Liver (tissue), 9 donors: ENCODE measurements around the gene PDE10A. TPM values are rescaled to one million over a fixed set of nuclear protein-coding genes. Genes with fewer than 3 reads are reported as not detected.

Experiments used
- DNase-seq: peaks from one replicate; pipeline ENCODE4 v3.0.0-alpha.2; 2017; ENCODE audit warnings: low spot score
- H3K27ac ChIP-seq, 2 donors: one replicate each; pipeline ENCODE4 v1.7.0; 2013; ENCODE audit warnings: inconsistent platforms in 2 of 2, low read length in 2 of 2, control low read depth in 1 of 2, low read depth in 1 of 2, mild to moderate bottlenecking in 1 of 2
- H3K27me3 ChIP-seq, 4 donors: one replicate each; pipeline versions ENCODE4 v1.6.1 to v1.7.0; 2013; ENCODE audit warnings: low read length in 3 of 4, inconsistent platforms in 1 of 4, mild to moderate bottlenecking in 1 of 4, moderate library complexity in 1 of 4; ENCODE audit not compliant: control insufficient read depth in 4 of 4, insufficient read depth in 4 of 4
- H3K36me3 ChIP-seq, 4 donors: one replicate each; pipeline versions ENCODE4 v1.6.1 to v1.7.0; 2013; ENCODE audit warnings: low read length in 3 of 4, mild to moderate bottlenecking in 3 of 4, low read depth in 1 of 4, moderate library complexity in 1 of 4; ENCODE audit not compliant: control insufficient read depth in 4 of 4, insufficient read depth in 3 of 4
- H3K4me1 ChIP-seq, 4 donors: one replicate each; pipeline versions ENCODE4 v1.6.1 to v1.7.0; 2013; ENCODE audit warnings: low read length in 3 of 4, mild to moderate bottlenecking in 3 of 4, moderate library complexity in 1 of 4; ENCODE audit not compliant: control insufficient read depth in 4 of 4, insufficient read depth in 4 of 4
- H3K4me3 ChIP-seq, 3 donors: one replicate each; pipeline versions ENCODE4 v1.6.1 to v1.7.0; 2013; ENCODE audit warnings: low read length in 3 of 3, control low read depth in 1 of 3, low read depth in 1 of 3, mild to moderate bottlenecking in 1 of 3
- H3K9ac ChIP-seq, 2 donors: one replicate each; pipeline ENCODE4 v1.7.0; 2013; ENCODE audit warnings: low read length in 2 of 2, mild to moderate bottlenecking in 2 of 2, moderate library complexity in 2 of 2, control low read depth in 1 of 2, low read depth in 1 of 2
- H3K9me3 ChIP-seq, 4 donors: one replicate each; pipeline versions ENCODE4 v1.6.1 to v1.7.0; 2013; ENCODE audit warnings: low read length in 3 of 4; ENCODE audit not compliant: control insufficient read depth in 4 of 4
- EGR1 ChIP-seq, 2 donors: IDR thresholded peaks; 2 replicates each; pipeline ENCODE4 v1.6.1; 2016 to 2018; ENCODE audit warnings: antibody characterized with exemption in 2 of 2, low read depth in 2 of 2
- FOXA1 ChIP-seq: IDR thresholded peaks from 2 replicates; pipeline ENCODE4 v1.6.1; 2016; ENCODE audit warnings: antibody characterized with exemption
- FOXA2 ChIP-seq: IDR thresholded peaks from 2 replicates; pipeline ENCODE4 v1.6.1; 2016; ENCODE audit warnings: antibody characterized with exemption
- GABPA ChIP-seq, 2 donors: IDR thresholded peaks in 1 of 2; conservative IDR thresholded peaks in 1 of 2; 2 replicates each; pipeline ENCODE4 v1.6.1; 2016; ENCODE audit warnings: antibody characterized with exemption in 2 of 2, mild to moderate bottlenecking in 1 of 2, moderate library complexity in 1 of 2
- HNF4A ChIP-seq, 2 donors: conservative IDR thresholded peaks; 2 replicates each; pipeline ENCODE4 v1.6.1; 2016; ENCODE audit warnings: antibody characterized with exemption in 2 of 2, mild to moderate bottlenecking in 2 of 2
- HNF4G ChIP-seq: IDR thresholded peaks from 2 replicates; pipeline ENCODE4 v1.6.1; 2016; ENCODE audit warnings: antibody characterized with exemption
- JUND ChIP-seq, 2 donors: IDR thresholded peaks; 2 replicates each; pipeline ENCODE4 v1.6.1; 2016; ENCODE audit warnings: antibody characterized with exemption in 2 of 2
- NR2F2 ChIP-seq: IDR thresholded peaks from 2 replicates; pipeline ENCODE4 v1.6.1; 2016; ENCODE audit warnings: antibody characterized with exemption
- RAD21 ChIP-seq, 2 donors: IDR thresholded peaks; 2 replicates each; pipeline ENCODE4 v1.6.1; 2016; ENCODE audit warnings: antibody characterized with exemption in 2 of 2, mild to moderate bottlenecking in 2 of 2
- RXRA ChIP-seq, 2 donors: IDR thresholded peaks; 2 replicates each; pipeline ENCODE4 v1.6.1; 2017 to 2018; ENCODE audit warnings: antibody characterized with exemption in 2 of 2, mild to moderate bottlenecking in 1 of 2
- SP1 ChIP-seq: IDR thresholded peaks from 2 replicates; pipeline ENCODE4 v1.6.1; 2018; ENCODE audit warnings: antibody characterized with exemption, mild to moderate bottlenecking
- TAF1 ChIP-seq: conservative IDR thresholded peaks from 2 replicates; pipeline ENCODE4 v1.6.1; 2016; ENCODE audit warnings: antibody characterized with exemption, mild to moderate bottlenecking
- YY1 ChIP-seq: IDR thresholded peaks from 2 replicates; pipeline ENCODE4 v1.6.1; 2016; ENCODE audit warnings: antibody characterized with exemption, mild to moderate bottlenecking
- WGBS: extraction: QIAGEN DNeasy Blood & Tissue Kit; methylation state at CpG from one replicate; pipeline ENCODE4 v1.1.7; 2013; 5-methylcytosine and 5-hydroxymethylcytosine counted together
- polyA plus RNA-seq, 2 donors: library from polyadenylated mRNA; stranded (reverse) in 1 of 2; unstranded in 1 of 2; fragments of 200-250 nt in 1 of 2; fragments of >200 nt in 1 of 2; fragmentation: Nextera tagmentation in 1 of 2; extraction: Ambion mirVana in 1 of 2; gene quantifications; one replicate each; pipeline versions ENCODE4 v1.2.1 to v1.2.3, GENCODE V29; 2013 to 2015
- total RNA-seq, 2 donors: library from RNA; depleted of rRNA; stranded (reverse); fragments of >200 nt; gene quantifications; one replicate each; pipeline ENCODE4 v1.2.3, GENCODE V29; 2014
- TF ChIP-seq, protein P1 (sequence below): IDR thresholded peaks from 2 replicates; pipeline ENCODE4 v1.6.1; 2016; ENCODE audit warnings: antibody characterized with exemption
- TF ChIP-seq, protein P2 (sequence below): IDR thresholded peaks from 2 replicates; pipeline ENCODE4 v1.6.1; 2016; ENCODE audit warnings: antibody characterized with exemption, mild to moderate bottlenecking
- TF ChIP-seq, protein P3 (sequence below): IDR thresholded peaks from 2 replicates; pipeline ENCODE4 v1.6.1; 2016; ENCODE audit warnings: antibody characterized with exemption
- TF ChIP-seq, protein P4 (sequence below): IDR thresholded peaks from 2 replicates; pipeline ENCODE4 v1.6.1; 2016; ENCODE audit warnings: antibody characterized with exemption
- TF ChIP-seq, protein P5 (sequence below): fragments of 150-350 bp; IDR thresholded peaks from 2 replicates; pipeline ENCODE4 v1.5.1; 2017; ENCODE audit warnings: improper control_type of control experiment, low read depth, low read length; ENCODE audit not compliant: missing input control
- donor health status: healthy.
- donor health status: healthy.
- donor health status: healthy.
- donor health status: healthy.
- donor health status: healthy.

PDE10A gene
- total and polyA plus RNA-seq, 4 donors, result 0.20 to 1.7 (median 0.47) TPM

DNA sequence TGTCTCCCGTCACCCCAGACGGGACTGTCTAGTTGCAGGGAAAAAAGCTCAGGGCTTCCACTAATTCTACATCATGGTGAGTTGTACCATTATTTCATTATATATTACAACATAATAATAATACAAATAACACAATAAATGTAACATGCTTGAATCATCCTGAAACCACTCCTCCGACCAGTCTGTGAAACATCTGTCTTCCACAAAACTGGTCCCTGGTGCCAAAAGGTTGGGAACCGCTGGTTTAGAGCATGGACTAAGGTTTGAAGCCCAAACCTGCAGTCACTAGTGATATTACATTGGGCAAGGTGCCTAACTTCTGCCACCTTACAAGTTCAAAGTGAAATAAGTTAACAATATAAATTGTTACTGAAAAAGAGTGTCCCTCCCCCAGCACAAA lies 175.7 kb downstream of the PDE10A start:
- TF ChIP-seq HNF4A (conservative IDR thresholded peaks at IDR 0.05) (no peak), SP1 (no peak), TAF1 (no peak), GABPA (IDR thresholded peaks at IDR 0.05 in 1 of 2, conservative IDR thresholded peaks at IDR 0.05 in 1 of 2) (no peak), JUND (IDR thresholded peaks at IDR 0.05) (no peak), FOXA2 (no peak), RAD21 (IDR thresholded peaks at IDR 0.05) (no peak), EGR1 (IDR thresholded peaks at IDR 0.05; ENCODE audit: low read depth in 2 of 2) (no peak), RXRA (IDR thresholded peaks at IDR 0.05) (no peak), NR2F2 (no peak), FOXA1 (no peak), YY1 (no peak), HNF4G (no peak)
- TF ChIP-seq, protein P1, sequence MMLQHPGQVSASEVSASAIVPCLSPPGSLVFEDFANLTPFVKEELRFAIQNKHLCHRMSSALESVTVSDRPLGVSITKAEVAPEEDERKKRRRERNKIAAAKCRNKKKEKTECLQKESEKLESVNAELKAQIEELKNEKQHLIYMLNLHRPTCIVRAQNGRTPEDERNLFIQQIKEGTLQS, result no peak
- TF ChIP-seq, protein P2, sequence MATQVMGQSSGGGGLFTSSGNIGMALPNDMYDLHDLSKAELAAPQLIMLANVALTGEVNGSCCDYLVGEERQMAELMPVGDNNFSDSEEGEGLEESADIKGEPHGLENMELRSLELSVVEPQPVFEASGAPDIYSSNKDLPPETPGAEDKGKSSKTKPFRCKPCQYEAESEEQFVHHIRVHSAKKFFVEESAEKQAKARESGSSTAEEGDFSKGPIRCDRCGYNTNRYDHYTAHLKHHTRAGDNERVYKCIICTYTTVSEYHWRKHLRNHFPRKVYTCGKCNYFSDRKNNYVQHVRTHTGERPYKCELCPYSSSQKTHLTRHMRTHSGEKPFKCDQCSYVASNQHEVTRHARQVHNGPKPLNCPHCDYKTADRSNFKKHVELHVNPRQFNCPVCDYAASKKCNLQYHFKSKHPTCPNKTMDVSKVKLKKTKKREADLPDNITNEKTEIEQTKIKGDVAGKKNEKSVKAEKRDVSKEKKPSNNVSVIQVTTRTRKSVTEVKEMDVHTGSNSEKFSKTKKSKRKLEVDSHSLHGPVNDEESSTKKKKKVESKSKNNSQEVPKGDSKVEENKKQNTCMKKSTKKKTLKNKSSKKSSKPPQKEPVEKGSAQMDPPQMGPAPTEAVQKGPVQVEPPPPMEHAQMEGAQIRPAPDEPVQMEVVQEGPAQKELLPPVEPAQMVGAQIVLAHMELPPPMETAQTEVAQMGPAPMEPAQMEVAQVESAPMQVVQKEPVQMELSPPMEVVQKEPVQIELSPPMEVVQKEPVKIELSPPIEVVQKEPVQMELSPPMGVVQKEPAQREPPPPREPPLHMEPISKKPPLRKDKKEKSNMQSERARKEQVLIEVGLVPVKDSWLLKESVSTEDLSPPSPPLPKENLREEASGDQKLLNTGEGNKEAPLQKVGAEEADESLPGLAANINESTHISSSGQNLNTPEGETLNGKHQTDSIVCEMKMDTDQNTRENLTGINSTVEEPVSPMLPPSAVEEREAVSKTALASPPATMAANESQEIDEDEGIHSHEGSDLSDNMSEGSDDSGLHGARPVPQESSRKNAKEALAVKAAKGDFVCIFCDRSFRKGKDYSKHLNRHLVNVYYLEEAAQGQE, result no peak
- TF ChIP-seq, protein P3, sequence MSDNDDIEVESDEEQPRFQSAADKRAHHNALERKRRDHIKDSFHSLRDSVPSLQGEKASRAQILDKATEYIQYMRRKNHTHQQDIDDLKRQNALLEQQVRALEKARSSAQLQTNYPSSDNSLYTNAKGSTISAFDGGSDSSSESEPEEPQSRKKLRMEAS, result no peak
- TF ChIP-seq, protein P4, sequence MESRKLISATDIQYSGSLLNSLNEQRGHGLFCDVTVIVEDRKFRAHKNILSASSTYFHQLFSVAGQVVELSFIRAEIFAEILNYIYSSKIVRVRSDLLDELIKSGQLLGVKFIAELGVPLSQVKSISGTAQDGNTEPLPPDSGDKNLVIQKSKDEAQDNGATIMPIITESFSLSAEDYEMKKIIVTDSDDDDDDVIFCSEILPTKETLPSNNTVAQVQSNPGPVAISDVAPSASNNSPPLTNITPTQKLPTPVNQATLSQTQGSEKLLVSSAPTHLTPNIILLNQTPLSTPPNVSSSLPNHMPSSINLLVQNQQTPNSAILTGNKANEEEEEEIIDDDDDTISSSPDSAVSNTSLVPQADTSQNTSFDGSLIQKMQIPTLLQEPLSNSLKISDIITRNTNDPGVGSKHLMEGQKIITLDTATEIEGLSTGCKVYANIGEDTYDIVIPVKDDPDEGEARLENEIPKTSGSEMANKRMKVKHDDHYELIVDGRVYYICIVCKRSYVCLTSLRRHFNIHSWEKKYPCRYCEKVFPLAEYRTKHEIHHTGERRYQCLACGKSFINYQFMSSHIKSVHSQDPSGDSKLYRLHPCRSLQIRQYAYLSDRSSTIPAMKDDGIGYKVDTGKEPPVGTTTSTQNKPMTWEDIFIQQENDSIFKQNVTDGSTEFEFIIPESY, result no peak
- TF ChIP-seq, protein P5, sequence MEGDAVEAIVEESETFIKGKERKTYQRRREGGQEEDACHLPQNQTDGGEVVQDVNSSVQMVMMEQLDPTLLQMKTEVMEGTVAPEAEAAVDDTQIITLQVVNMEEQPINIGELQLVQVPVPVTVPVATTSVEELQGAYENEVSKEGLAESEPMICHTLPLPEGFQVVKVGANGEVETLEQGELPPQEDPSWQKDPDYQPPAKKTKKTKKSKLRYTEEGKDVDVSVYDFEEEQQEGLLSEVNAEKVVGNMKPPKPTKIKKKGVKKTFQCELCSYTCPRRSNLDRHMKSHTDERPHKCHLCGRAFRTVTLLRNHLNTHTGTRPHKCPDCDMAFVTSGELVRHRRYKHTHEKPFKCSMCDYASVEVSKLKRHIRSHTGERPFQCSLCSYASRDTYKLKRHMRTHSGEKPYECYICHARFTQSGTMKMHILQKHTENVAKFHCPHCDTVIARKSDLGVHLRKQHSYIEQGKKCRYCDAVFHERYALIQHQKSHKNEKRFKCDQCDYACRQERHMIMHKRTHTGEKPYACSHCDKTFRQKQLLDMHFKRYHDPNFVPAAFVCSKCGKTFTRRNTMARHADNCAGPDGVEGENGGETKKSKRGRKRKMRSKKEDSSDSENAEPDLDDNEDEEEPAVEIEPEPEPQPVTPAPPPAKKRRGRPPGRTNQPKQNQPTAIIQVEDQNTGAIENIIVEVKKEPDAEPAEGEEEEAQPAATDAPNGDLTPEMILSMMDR, result no peak
- Histone ChIP-seq H3K27ac (no peak overlapping the region), H3K4me3 (no peak overlapping the region), H3K9ac (no peak overlapping the region), H3K9me3 (no peaks in the 10 kb centered on the region), H3K4me1 (no peaks in the 10 kb centered on the region), H3K27me3 (no peaks in the 10 kb centered on the region), H3K36me3 (no peaks in the 10 kb centered on the region)
- WGBS, result 85% methylated on average over 4 of the region's 4 CpGs
- DNase-seq, result no peak
